Gastroesophageal sphincter (tissue), 4 donors: Measurements from ENCODE around the gene WDR26. TPM values are rescaled to one million over a fixed set of nuclear protein-coding genes. Genes with fewer than 3 reads are reported as not detected.
"Not testable (repeated sequence)": the region's sequence is repeated elsewhere in the genome, so short reads cannot be mapped to it uniquely, and the experiment has no call there.

Experiments used
- ATAC-seq: fragments of 150-250 bp; one replicate; pipeline ENCODE4 v1.9.1; 2016; ENCODE audit warnings: mild to moderate bottlenecking, moderate library complexity
- H3K27ac ChIP-seq, 4 donors: fragments of 200-600 bp; sonication (generic) in 3 of 4; 1 replicate in 3 of 4; 2 replicates in 1 of 4; pipeline ENCODE4 v1.5.1; 2016 to 2019
- H3K27me3 ChIP-seq: fragments of 200-600 bp; sonication (generic); one replicate; pipeline ENCODE4 v1.5.1; 2019
- H3K36me3 ChIP-seq, 2 donors: fragments of 200-600 bp; sonication (generic); one replicate each; pipeline ENCODE4 v1.5.1; 2019; ENCODE audit warnings: control low read depth in 1 of 2
- H3K4me1 ChIP-seq, 3 donors: fragments of 200-600 bp; sonication (generic); 1 replicate in 2 of 3; 2 replicates in 1 of 3; pipeline ENCODE4 v1.5.1; 2016 to 2019; ENCODE audit warnings: control low read depth in 2 of 3
- H3K4me3 ChIP-seq, 2 donors: fragments of 200-600 bp; sonication (generic); one replicate each; pipeline ENCODE4 v1.5.1; 2019; ENCODE audit warnings: mild to moderate bottlenecking in 1 of 2, moderate library complexity in 1 of 2
- H3K9me3 ChIP-seq, 3 donors: fragments of 200-600 bp; sonication (generic); one replicate each; pipeline ENCODE4 v1.5.1; 2017 to 2019; ENCODE audit warnings: control low read depth in 2 of 3
- EP300 ChIP-seq: sonication (generic); formaldehyde crosslinking; IDR thresholded peaks from one replicate; pipeline ENCODE4 v1.6.1; 2017; ENCODE audit warnings: antibody characterized with exemption, mild to moderate bottlenecking
- POLR2A ChIP-seq, 2 donors: fragments of 450-650 bp; IDR thresholded peaks; one replicate each; pipeline ENCODE4 v1.6.1; 2017; ENCODE audit warnings: antibody characterized with exemption in 2 of 2, mild to moderate bottlenecking in 2 of 2, moderate library complexity in 1 of 2
- POLR2AphosphoS5 ChIP-seq: sonication (generic); formaldehyde crosslinking; IDR thresholded peaks from one replicate; pipeline ENCODE4 v1.6.1; 2017; ENCODE audit warnings: antibody characterized with exemption
- WGBS, 2 donors: methylation state at CpG; one replicate each; pipeline ENCODE4 v1.1.5; 2018; ENCODE audit warnings: low coverage in 1 of 2; 5-methylcytosine and 5-hydroxymethylcytosine counted together
- total RNA-seq, 4 donors: library from RNA; depleted of rRNA; stranded (reverse); fragments of >200 nt; gene quantifications; one replicate each; pipeline ENCODE4 v1.1.0, GENCODE V29; 2016
- TF ChIP-seq, protein P1 (sequence below), 4 experiments: fragments of 200-600 bp in 2 of 4; fragments of 450-650 bp in 2 of 4; sonication (generic) in 1 of 4; IDR thresholded peaks; one replicate each; pipeline ENCODE4 v1.5.1; 2017 to 2019; ENCODE audit warnings: antibody characterized with exemption in 4 of 4, mild to moderate bottlenecking in 2 of 4, moderate library complexity in 2 of 4

Gene WDR26
- total RNA-seq, 4 donors from 2014 or later: 63.9 to 94.5 (median 77.7) TPM

DNA sequence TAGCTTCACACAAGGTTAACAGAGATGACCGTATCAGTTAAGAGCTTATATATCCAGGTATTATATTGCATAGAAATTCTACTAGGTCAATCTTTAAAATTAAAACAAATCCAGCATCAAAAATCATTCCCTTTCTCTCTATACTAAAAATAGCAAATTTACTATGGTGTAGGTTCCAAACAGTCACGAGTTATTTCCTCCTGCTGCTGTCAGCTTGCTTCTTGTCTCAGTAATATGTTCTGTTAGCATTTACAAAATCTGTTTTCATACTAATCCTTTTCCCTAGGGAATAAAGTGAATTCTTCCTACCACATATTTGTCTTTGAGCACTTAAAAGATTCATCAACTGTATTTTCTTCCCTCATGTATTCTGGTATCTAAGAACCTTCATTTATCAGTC, 2.5 kb downstream of the WDR26 start:
- Histone ChIP-seq H3K27me3 (no peaks in the 10 kb centered on the region), H3K36me3 (peaks cover 0 to 11% of the 10 kb centered on the region in 2 donors), H3K9me3 (no peaks in the 10 kb centered on the region), H3K4me1 (peaks cover 9 to 80% (median 27%) of the 10 kb centered on the region in 3 donors), H3K27ac (peak overlapping the region; percentile 14 to 99 (median 97)), H3K4me3 (peak overlapping the region; percentile 84 to 86)
- WGBS, 2 donors: 4 to 11% methylated on average over 2 of the region's 2 CpGs
- ATAC-seq: no peak
- TF ChIP-seq POLR2A (IDR thresholded peaks at IDR 0.05) (no peak), EP300 (no peak), POLR2AphosphoS5 (no peak)
- TF ChIP-seq, protein P1, sequence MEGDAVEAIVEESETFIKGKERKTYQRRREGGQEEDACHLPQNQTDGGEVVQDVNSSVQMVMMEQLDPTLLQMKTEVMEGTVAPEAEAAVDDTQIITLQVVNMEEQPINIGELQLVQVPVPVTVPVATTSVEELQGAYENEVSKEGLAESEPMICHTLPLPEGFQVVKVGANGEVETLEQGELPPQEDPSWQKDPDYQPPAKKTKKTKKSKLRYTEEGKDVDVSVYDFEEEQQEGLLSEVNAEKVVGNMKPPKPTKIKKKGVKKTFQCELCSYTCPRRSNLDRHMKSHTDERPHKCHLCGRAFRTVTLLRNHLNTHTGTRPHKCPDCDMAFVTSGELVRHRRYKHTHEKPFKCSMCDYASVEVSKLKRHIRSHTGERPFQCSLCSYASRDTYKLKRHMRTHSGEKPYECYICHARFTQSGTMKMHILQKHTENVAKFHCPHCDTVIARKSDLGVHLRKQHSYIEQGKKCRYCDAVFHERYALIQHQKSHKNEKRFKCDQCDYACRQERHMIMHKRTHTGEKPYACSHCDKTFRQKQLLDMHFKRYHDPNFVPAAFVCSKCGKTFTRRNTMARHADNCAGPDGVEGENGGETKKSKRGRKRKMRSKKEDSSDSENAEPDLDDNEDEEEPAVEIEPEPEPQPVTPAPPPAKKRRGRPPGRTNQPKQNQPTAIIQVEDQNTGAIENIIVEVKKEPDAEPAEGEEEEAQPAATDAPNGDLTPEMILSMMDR (IDR thresholded peaks at IDR 0.05): no peak

DNA sequence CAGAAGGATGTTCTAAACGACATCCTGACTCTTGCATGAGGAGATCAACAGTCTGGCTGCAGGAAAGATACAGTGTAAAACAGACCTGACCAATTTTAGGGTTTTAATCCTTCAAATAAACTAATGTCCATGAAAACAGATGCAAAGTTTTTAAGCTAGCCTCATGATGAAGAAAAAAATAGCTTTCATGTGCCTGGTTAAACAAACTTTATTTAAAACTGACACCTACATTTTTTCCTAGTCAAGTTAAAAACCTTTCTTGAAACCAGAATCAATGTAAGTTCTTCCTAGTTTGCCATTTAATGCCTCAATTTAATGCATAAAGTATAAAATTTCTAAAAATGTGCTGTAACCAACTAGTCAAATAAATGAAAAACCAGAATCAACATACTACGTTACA, 2.9 kb downstream of the WDR26 start:
- Histone ChIP-seq H3K9me3 (no peaks in the 10 kb centered on the region), H3K4me1 (peaks cover 9 to 82% (median 28%) of the 10 kb centered on the region in 3 donors), H3K27me3 (no peaks in the 10 kb centered on the region), H3K36me3 (peaks cover 0 to 11% of the 10 kb centered on the region in 2 donors), H3K27ac (peak overlapping the region in 2 of 4 donors; percentile 98 to 99), H3K4me3 (peak overlapping the region; percentile 84 to 86)
- 0 to 13% methylated on average over 2 of the region's 2 CpGs for WGBS, 2 donors
- TF ChIP-seq POLR2AphosphoS5 (no peak), POLR2A (IDR thresholded peaks at IDR 0.05) (no peak), EP300 (no peak)
- TF ChIP-seq, protein P1 (IDR thresholded peaks at IDR 0.05): no peak
- no peak for ATAC-seq

DNA sequence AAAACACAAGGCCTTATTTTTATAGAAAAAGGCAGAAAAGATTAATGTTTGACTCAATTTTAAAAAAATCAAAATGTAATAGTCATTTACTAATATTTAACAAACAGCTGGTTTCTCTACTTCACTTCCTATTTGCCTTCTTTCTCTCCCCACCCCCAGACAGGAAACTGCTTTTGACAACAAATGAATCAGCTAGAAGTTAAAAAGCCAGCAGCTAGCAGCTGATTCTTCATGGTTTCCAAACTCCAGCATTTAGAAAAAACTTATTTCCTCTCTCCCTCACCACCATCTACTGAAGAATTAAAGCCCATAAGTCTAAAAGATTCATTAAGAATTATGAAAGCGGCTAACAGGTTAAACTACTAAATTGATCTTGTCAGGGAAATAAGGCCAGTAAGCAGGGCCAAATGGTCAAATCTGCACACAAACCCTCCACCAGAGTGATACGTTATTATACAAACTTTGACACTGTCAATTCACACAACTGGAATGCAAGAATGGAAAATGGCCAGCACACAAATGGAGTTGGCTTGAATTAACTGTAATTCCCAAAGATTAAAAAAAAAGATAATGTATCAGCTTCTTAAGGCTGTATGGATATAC, 4.0 kb downstream of the WDR26 start:
- H3K4me1 ChIP-seq: peaks cover 9 to 82% (median 25%) of the 10 kb centered on the region in 3 donors
- TF ChIP-seq POLR2A (IDR thresholded peaks at IDR 0.05) (no peak), POLR2AphosphoS5 (peak; percentile 37), EP300 (no peak)
- TF ChIP-seq, protein P1 (IDR thresholded peaks at IDR 0.05): no peak
- no peaks in the 10 kb centered on the region for H3K9me3 ChIP-seq
- H3K4me3 ChIP-seq: peak overlapping the region in 1 of 2 donors; percentile 84
- H3K36me3 ChIP-seq: peaks cover 0 to 17% of the 10 kb centered on the region in 2 donors
- ATAC-seq: no peak
- 19% methylated on average over 2 of the region's 2 CpGs for WGBS, 2 donors
- H3K27ac ChIP-seq: peak overlapping the region in 3 of 4 donors; percentile 30 to 99 (median 98)
- no peaks in the 10 kb centered on the region for H3K27me3 ChIP-seq

DNA sequence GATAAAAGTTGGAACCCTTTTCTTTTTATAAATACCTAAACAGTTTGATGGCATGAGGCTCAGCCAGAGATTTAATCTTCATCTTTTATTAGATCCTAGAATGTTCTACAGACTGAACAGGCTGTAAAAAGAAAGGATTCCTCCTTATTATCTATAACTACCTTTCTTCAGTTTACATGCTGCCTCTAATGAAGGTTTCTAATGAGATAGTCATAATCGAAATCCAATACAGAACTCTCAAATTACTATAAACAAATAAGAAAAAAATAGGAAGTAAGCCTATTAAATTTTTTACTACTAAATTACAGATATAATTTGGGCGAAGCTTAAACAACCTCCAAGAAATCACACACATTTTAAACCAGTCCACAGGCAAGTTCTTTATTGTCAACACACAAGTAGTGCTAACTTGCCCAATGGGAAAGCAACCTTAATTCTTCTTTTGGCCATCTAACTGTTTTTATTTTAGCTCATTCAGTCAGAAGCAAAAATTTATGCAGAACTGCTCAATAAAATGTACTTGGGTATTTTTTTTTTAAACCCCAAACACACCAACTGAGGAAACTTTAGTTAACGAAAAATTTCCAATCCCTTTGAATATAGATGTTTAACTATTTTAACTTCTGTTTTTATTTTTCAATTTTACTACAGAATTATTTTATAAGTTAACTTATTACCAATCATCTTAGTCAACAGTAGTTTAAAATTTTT, 4.8 kb downstream of the WDR26 start:
- whole genome bisulfite sequencing, 2 donors: 64 to 66% methylated on average over 3 of the region's 3 CpGs

DNA sequence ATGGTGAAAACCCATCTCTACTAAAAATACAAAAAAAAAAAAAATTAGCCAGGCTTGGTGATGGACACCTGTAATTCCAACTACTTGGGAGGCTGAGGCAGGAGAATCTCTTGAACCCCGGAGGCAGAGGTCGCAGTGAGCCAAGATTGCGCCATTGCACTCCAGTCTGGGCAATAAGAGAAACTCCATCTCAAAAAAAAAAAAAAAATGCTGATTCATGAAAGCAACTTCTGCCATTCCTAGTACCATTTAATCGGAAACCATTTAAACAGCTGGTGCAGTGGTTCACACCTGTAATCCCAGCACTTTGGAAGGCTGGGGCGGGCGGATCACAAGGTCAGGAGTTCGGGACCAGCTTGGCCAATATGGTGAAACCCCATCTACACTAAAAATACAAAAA, 5.9 kb downstream of the WDR26 start:
- H3K36me3 ChIP-seq: peaks cover 0 to 28% of the 10 kb centered on the region in 2 donors
- H3K4me1 ChIP-seq: peaks cover 9 to 95% (median 21%) of the 10 kb centered on the region in 3 donors
- WGBS, 2 donors: 92 to 93% methylated on average over 2 to 3 of the region's 7 CpGs
- H3K27me3 ChIP-seq, H3K9me3 ChIP-seq, H3K4me3 ChIP-seq, ATAC-seq: not testable (repeated sequence)
- H3K27ac ChIP-seq: peak overlapping the region in 2 of 4 donors; percentile 26 to 56

More for the DNA sequence above, 4.8 kb downstream of the WDR26 start:
- no peaks in the 10 kb centered on the region for H3K27me3 ChIP-seq
- H3K9me3 ChIP-seq: no peaks in the 10 kb centered on the region
- peaks cover 9 to 84% (median 21%) of the 10 kb centered on the region in 3 donors for H3K4me1 ChIP-seq
- H3K4me3 ChIP-seq: no peak overlapping the region
- H3K27ac ChIP-seq: peak overlapping the region in 2 of 4 donors; percentile 98 to 99
- no peak for ATAC-seq
- peaks cover 0 to 19% of the 10 kb centered on the region in 2 donors for H3K36me3 ChIP-seq
- no peak for TF ChIP-seq EP300
- no peak for TF ChIP-seq POLR2AphosphoS5
- TF ChIP-seq, protein P1 (IDR thresholded peaks at IDR 0.05): no peak
- TF ChIP-seq POLR2A (IDR thresholded peaks at IDR 0.05): no peak
